GM11168 (cell line): ENCODE data around the gene SPTB.

Experiments
- in situ Hi-C: fragments of 300-500 bp; cut with MboI; formaldehyde crosslinking; loops from one replicate; pipeline ENCODE4 v1.12.0; 2022; ENCODE audit warnings: low sequenced_read_pairs; ENCODE audit not compliant: unreplicated experiment

The SPTB gene

GRCh38 chr14:64771161-64771560 lies 108.5 kb downstream of the SPTB start:
- in situ Hi-C loops, result loop anchor here (10.0 kb wide), 1 partner anchor 106 kb away; no protein-coding TSS in a partner anchor

- in situ Hi-C loops, result loop anchor here (10.0 kb wide), 1 partner anchor 106 kb away; no protein-coding TSS in a partner anchor
Observed at GRCh38 chr14:64770751-64771150, 109.0 kb downstream of the SPTB start.

GRCh38 chr14:64769096-64770020 lies 110.3 kb downstream of the SPTB start:
- in situ Hi-C loops, result loop anchor here (10.0 kb wide), 1 partner anchor 105 kb away; no protein-coding TSS in a partner anchor

GRCh38 chr14:64768401-64769095 lies 111.2 kb downstream of the SPTB start:
- in situ Hi-C loops, result no loop called here

GRCh38 chr14:64767215-64767964 lies 112.3 kb downstream of the SPTB start:
- in situ Hi-C loops, result no loop called here

GRCh38 chr14:64766430-64767151 lies 113.1 kb downstream of the SPTB start:
- in situ Hi-C loops, result no loop called here

- in situ Hi-C loops, result no loop called here
Observed at GRCh38 chr14:64765740-64766302, 113.9 kb downstream of the SPTB start.

- in situ Hi-C loops, result no loop called here
Observed at GRCh38 chr14:64764641-64765520, 114.8 kb downstream of the SPTB start.

GRCh38 chr14:64763801-64764621 lies 115.7 kb downstream of the SPTB start:
- in situ Hi-C loops, result no loop called here

GRCh38 chr14:64763085-64763782 lies 116.5 kb downstream of the SPTB start:
- in situ Hi-C loops, result no loop called here

GRCh38 chr14:64762044-64763034 lies 117.4 kb downstream of the SPTB start:
- in situ Hi-C loops, result no loop called here

GRCh38 chr14:64761441-64762043 lies 118.2 kb downstream of the SPTB start:
- in situ Hi-C loops, result no loop called here

- in situ Hi-C loops, result no loop called here
Observed at GRCh38 chr14:64760916-64761315, 118.8 kb downstream of the SPTB start.

GRCh38 chr14:64760146-64760755 lies 119.5 kb downstream of the SPTB start:
- in situ Hi-C loops, result no loop called here

GRCh38 chr14:64759555-64759938 lies 120.2 kb downstream of the SPTB start:
- in situ Hi-C loops, result no loop called here
